OCI-M2 (cell line): ENCODE data around the gene ABHD17B.

Source experiments
- DNase-seq: peaks from one replicate; lab custom pipeline; 2025; ENCODE audit not compliant: unreplicated experiment; lab: John Stamatoyannopoulos, UW

The ABHD17B gene

DNA sequence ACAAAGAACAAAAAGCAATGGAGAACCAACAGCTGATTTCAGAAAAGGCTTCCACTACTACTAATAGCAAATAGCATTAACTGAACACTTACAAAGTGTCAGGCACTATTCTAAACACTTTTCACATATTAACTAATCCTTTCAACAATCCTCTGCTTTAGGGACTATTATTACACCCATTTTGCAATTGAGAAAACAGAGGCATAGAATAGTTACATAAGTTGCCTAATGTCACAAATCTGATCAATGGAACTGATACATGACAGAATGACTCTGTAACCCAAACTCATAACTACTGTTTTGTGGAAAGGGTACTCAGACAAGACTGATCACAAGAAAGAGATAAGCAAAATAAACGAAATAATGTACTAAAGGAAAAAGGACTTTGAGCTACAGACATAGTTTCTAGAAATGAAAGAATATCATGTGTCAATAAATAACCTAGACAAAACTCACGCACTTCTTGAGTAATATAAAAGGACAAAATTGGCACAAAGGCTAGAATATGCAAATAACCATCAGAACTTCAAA is 31.3 kb downstream of the ABHD17B start:
- no peak for DNase-seq

DNA sequence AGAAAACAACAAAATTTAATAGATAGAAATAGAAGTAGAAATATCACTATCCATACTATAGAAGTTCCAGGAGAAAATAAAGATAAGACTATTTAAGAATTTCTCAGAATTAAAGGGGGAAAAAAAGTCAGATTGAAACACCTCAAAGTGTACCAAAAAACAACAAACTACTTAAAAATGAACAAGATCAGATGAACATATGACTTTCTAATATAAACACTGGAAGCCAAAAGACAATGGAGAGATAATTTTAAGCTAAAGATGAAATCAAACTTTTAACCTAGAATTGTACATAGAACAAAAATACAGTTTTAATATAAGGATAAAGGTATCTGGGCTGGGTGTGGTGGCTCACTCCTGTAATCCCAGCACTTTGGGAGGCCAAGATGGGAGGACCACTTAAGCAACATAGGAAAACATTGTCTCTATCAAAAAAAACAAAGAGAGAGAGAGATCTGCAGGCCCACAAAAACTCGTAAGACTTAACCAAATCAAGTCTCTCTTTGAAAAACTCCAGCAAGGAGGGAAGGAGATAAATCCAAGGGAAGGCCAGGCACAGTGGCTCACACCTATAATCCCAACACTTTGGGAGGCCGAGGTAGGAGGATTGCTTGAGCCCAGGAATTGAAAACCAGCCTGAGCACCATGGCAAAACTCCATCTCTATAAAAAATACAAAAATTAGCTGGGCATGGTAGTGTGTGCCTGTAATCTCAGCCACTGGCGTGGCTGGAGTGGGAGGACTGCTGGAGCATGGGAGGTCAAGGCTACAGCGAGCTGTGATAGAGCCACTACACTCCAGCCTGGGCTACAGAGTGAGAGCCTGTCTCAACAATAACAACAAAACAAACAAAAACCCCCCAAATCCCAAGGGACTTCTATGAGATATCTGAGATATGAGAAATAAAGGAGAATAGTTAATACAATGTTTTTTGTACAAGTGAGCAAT is 32.4 kb downstream of the ABHD17B start:
- no peak for DNase-seq

DNA sequence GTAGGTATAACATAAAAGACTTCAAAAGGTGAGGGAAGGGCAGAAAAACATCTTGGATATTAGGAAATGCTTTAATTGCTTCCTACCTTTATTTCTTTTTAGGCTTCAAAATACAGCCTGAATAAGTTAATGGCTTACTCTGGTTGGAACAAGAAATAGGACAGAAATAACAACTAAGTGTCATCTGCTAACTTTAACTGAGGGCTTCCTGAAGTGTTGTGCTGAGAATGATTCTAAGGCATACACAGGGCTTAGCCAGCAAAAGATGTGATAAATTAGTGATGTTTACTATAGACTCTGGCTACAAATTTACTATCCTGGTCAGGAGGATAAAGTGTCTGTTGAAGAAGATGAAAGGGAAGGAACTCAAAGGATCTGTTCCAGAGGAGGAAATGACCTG is 34.2 kb downstream of the ABHD17B start:
- DNase-seq = no peak

DNA sequence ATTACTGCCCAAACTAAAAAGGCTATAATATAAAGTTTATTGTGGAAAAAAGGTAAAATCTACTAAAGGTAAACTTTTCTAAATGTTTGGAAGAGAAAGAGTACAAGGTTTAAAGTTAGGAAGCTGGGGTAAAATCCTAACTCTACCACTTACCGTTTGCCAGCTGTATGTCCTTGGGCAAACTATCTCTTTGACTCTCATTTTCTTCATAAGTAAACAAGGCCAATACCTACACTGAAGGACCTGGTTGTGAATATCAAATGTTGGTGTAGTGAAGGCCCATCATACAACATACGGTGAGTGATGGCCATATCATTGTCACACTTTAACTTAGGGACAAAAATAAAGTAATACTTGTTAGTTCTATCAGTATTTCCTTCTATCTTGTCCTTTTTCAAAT is 34.9 kb downstream of the ABHD17B start:
- no peak for DNase-seq

DNA sequence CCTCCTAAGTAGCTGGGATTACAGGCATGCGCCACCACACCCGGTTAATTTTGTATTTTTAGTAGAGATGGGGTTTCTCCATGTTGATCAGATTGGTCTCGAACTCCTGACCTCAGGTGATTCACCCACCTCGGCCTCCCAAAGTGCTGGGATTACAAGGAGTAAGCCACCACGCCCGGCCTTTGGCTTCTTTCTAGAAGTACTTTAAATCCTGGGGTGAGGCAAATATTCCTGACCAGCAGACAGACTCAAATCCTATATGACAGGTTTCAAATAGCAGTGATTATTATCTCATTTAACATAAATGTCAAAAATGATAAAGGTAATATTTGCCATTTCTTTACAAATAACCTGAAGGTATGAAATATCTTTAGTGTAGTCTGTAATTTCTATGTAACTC is 35.6 kb downstream of the ABHD17B start:
- no peak for DNase-seq

DNA sequence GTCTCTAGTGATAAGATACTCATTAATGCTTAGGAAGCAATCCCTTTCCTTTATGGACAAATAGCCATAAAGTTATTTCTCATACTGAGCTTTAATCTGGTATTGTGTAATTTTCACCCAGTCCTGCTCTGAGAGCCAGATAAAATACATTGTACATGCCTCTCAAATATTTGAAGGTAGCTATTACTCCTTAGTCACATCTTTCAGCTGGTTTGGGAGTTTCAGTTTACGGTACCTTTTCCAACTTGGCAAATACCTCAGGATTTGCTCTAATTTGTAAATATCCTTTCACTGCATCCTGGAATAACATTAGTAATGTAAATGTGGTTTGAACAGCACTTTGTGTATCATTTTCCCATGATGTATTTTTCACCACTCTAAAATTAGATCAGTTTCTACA is 47.4 kb downstream of the ABHD17B start:
- no peak for DNase-seq

DNA sequence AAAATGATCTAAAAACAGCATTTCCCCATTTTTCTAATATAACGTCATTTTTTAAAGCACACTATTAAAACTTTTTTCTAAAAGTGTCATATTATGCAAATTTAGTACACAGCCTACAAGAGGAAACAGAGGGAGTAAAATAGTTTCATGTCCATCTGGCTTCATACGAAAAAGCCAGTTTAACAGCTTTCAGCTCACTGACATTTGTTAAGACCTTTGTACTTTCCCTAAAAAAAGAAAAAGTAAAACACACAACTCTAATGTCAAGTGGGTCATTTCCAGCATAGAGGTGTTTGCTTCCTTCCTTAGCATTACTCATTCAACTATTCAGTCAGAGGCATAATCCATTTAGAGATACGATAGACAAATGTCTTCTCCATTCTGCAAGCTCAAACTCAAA is 49.4 kb downstream of the ABHD17B start:
- DNase-seq = no peak

DNA sequence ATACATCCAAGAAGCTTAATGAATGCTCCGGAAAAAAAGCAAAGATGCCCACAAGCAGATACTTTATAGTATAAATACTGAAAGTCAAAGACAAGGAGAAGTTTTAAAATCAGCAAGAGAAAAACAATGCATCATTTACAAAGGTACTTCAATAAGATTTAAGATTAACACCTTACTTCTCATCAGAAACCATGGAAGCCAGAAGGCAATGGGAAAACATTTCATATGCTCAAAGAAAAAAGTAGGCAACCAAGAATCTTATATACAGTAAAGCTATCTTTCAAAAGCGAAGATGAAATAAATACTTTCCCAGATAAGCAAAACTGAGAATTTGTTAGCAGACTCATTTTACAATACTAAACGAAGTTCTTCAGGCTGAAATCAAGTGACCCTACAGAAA is 51.1 kb downstream of the ABHD17B start:
- no peak for DNase-seq

DNA sequence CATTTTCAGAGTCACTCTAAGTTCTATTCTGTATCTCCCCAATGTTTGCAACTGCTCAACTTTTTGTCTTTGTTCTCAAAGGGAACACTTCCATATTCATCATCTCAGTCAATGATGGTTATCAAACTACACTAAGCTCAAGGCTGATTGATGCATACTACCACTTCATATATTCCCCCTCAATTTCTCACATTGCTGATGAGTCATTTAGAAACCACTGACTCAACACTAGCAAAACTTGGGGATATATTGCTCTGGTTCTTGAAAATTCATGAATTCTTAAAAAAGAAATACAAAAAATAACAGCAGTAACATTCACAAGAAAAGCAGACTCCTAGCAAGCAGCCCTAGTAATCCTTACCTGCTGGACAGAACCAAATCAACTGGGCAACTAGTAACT is 52.2 kb downstream of the ABHD17B start:
- no peak for DNase-seq

DNA sequence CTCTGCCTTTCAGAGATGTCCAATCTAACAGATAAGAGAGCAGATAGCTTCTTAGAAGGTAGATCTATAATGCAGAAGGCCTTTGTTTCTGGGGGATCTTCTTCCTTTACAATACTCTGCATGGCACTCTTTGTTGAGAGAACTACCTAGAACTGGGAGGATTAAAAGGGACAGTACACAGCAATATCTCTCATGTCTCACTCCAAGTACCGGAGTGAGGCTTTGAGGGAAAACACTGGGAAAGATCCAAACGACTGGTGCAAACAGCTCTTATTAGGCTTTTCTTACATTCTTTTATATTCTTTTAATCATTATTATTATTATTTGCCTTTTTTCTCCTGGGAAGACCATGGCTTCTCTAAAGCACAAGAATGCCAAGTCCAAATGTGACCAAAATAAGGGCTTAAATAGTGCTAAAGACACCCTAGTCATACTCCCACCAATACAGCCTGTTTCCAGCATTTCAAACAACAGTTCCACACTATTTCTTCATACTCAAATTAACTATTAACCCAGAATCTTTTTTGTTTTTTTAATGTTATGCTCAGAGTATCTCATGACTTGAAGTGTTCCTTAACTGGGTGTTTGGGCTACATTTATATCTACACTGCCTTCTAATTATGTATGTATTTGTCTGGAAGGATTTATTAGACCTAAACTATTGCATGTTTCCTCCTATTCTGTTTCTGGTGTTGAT is 52.7 kb downstream of the ABHD17B start:
- no peak for DNase-seq

DNA sequence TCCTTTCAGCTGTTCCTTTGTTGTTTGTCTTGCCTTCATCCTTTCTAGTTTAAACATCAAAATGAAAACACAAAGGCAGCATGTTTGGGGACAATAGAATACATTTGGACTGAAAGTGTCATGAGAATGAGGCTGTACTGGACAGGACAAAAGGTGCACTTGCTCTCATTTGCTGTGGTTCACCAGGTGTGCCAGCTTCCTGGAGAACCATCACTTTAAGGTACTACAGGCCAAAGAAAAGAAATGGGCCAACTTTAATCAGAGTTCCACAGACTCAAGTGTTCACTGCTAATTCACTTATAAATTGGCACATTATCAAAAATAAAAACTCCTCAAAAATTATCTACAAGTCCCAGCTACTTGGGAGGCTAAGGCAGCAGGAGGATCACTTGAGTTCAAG is 53.8 kb downstream of the ABHD17B start:
- no peak for DNase-seq

DNA sequence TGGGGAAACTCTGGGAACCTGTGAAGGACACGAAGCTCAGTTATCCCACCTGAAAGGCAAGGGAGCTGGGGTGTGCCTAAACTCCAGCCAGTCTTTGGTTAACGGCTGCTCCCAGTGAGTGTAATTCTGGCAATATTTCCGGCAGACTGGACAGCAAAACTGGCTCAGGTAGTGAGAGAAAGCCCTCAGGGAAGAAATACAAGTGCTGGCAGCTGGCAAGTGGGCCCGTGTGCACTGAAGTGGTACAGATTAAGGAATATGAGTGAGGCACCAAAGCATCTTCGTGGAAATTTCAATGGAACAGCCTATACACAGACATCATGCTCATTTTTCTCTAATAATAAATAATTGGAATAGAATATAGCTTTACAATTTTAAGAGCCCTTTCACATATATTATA is 56.2 kb downstream of the ABHD17B start:
- no peak for DNase-seq

DNA sequence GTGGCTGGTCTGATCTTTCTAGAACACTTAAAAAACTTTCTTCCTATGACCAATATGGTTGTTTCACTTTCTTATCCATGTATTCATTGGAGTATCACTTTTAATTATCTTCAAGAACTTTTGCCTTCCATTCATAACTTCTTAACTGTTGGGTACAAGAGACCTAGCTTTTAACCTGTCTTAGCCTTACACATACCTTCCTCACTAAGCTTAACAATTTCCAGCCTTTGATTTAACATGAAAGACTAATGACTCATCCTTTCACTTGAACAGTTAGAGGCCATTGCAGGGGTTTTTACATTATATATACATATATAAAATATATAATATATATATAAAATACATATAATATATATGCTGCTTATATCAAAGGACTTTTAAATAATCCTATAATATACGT is 57.9 kb downstream of the ABHD17B start:
- DNase-seq = no peak

DNA sequence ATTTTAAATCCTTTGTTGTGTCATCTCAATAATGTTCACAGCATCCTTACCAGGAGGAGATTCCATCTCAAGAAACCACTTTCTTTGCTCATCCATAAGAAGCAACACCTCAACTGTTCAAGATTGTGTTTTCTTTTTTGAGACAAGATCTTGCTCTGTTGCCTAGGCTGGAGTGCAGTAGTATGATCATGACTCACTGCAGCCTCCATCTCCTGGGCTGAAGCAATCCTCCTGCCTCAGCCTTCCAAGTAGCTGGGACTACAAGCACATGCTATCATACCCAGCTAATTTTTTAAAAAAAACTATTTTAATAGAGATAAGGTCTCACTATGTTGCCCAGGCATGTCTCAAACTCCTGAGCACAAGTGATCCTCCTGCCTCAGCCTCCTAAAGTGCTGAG is 60.0 kb downstream of the ABHD17B start:
- no peak for DNase-seq

DNA sequence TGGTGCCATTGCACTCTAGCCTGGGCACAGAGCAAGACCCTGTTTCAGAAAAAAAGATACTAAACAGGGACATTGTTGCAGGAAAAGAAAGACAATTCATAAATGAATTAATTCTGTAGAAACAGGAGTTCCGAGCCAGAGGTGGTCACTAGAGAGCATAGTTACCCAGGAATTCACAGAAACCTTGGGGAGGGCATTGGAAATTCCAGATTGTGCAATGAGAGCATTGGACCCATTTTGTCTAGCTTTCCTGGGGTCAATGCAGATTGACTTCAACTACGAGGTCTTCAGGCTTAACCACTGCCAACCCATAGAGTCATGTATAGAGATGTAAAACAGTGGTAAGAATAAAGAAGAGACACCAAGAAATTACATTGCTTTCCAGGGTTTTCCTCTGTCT is 63.1 kb downstream of the ABHD17B start:
- no peak for DNase-seq

DNA sequence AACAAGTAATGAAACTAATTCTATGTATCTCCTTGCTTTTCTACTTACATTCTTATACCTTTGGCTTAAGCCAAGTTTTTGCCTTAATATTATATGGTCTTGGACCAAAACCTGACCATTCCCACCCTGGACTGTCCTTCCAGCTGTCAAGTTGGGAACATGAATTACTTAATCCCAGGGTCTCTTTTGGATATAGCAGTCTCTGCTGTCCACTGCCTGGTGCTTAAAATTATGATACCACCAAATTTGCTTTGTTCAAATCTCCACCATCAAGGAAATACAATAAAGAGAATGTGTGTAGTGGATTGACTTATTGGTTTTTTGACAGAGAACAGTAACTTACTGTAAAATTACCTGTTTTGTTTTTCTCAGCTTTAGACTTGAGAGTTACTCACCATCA is 66.2 kb downstream of the ABHD17B start:
- DNase-seq = no peak

DNA sequence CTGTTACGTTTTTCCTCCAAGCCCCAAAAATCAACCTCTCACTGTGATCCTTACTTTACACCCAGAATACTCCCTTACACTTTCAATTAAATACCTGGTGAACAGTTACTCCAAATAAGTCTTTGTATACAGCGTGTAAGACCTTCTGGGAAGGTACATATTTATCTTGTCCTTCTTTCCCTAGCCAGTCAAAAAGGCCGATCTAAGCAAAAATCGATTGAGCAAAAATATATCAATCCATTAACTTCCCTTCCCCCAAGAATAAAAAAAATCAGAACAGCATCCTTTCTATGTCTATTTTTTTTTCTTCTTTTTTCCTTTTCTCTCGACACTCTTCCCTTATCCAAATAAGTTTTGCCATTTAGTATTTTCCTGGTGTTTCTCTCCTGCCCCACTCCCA is 71.3 kb downstream of the ABHD17B start:
- no peak for DNase-seq

DNA sequence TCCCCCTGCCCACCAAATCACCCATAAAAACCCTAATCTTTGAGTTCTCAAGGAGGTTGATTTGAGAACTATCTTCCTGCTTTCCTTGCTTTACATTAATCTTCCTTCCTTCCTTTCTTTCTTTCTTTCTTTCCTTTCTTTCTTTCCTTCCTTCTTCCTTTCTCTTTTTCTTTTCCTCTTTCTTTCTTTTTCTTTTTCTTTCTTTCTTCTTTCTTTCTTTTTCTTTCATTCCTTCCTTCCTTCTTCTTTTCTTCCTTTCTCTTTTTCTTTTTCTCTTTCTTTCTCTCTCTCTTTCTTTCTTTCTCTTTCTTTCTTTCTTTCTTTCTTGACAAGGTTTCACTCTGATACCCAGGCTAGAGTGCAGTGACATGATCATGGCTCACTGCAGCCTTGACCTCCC is 75.4 kb downstream of the ABHD17B start:
- DNase-seq = no peak

DNA sequence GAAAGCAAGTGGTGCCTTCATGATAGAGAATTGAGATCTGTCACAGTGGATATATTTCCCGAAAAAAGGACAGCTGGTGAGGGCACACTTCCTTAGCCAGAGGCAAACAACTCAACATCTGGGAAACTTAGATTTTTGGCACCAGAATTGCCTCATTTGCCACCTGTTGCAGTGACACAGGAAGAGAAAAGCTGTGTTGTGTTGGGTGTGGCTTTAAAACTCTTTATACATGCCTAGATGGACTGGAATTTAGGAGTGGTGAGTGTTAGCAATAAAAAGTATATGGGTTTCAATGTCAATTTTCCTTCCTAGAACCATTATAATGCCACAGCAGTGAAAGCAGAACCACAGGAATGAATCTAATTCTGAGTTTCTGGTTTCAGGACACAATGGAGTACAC is 80.1 kb downstream of the ABHD17B start:
- DNase-seq = no peak

DNA sequence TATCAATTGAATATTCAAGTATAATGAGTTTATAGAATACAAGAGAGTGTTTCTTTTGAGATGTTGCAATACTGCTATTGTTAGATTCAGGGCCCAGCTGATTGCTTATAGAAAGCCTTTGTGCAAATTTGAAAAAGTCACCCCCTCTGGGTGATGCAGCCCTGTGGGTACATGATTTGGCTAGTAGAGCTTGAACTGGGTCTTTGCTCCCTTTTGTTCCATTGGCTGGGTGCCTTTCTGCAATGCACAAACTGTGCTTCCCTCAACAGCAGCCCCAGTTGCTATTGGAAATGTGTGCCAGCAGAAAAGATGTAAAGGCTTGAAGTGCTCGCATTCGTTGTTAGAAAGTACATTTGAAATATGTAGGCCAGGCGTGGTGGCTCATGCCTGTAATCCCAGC is 80.8 kb downstream of the ABHD17B start:
- no peak for DNase-seq

DNA sequence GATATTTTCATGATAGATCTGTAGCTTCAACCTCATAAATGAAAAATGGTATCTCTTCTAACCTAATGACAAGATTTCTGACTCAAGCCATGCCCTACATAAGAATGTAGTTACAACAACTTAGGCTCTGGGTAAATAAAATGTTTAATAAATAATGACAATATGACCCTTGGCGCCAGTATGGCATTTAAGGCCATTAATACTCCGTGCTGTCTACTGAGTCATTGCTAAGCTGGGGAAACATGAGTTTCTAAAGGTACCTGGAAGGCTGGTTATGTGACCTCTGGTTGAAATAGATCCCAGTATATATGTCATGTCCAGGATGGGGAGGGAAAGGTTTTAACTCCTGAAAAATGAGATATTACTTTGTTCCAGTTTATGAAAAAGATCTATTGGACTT is 84.7 kb downstream of the ABHD17B start:
- DNase-seq = no peak

DNA sequence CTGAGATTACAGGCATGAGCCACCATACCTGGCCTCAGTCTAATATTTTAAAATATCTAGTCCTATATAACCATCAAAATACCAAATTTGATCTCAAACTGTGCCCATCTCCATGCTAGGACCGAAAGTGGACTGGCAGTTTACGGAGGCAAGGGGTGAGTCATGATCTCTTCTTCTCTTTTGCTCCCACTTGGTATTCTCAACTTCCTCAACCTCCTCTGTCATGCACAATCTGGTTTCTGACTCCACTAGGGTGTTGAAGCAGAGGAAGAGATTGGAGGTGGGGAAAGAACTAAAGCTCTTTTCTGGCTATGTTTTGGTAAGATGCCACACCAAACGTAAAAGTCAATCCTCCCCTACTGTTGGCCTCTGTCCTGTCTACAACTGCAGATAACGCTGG is 86.7 kb downstream of the ABHD17B start:
- DNase-seq = no peak
